Measurements from ENCODE around the gene ADD2.

DNA sequence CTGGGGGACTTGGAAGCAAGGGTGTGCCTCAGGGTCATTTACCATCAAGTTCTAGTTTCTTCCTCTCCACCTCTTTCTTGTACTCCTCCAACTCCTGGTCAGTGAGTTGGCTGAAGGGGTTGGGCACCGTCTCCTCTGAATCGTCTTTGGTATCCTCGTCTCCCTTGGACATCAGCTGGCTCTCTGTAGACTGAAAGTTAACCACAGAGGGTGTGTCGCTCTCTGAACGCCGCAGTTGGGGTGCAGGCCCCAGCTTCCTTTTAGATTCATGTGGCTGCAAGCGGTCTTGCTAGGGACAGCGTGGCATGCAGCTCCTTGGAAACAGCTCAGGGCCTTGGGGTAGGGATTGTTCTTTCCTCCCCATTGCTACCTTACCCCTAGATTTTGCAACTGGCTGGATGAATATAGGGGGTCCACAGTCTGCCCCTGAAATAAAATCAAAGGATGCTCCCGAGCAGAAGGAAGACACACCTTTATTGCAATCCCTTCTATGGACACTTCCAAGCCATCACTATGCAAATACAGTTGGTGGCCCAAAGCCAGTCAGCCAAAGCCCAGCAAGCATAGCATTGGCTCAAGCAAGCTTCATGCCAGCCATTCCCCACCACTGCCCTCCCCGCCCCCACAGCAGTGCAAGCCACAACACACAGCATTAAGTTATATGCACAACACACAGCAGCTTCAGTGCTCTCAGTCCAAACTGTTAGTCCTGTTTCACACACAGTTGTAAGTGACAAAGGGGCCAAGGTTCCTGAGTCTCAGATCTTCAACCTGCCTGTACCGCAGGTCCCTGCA lies 93.2 kb downstream of the ADD2 start:
- TF ChIP-seq, protein P1, sequence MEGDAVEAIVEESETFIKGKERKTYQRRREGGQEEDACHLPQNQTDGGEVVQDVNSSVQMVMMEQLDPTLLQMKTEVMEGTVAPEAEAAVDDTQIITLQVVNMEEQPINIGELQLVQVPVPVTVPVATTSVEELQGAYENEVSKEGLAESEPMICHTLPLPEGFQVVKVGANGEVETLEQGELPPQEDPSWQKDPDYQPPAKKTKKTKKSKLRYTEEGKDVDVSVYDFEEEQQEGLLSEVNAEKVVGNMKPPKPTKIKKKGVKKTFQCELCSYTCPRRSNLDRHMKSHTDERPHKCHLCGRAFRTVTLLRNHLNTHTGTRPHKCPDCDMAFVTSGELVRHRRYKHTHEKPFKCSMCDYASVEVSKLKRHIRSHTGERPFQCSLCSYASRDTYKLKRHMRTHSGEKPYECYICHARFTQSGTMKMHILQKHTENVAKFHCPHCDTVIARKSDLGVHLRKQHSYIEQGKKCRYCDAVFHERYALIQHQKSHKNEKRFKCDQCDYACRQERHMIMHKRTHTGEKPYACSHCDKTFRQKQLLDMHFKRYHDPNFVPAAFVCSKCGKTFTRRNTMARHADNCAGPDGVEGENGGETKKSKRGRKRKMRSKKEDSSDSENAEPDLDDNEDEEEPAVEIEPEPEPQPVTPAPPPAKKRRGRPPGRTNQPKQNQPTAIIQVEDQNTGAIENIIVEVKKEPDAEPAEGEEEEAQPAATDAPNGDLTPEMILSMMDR (conservative IDR thresholded peaks at IDR 0.05; ENCODE audit: low read depth in 2 of 2): no peak
- TF ChIP-seq POLR2AphosphoS5 (IDR thresholded peaks at IDR 0.05; ENCODE audit: low read depth) (no peak), ZNF114 (CRISPR knock-in tag; IDR thresholded peaks at IDR 0.05) (no peak)

Measured in GM23338 (cell line).